Esophagus muscularis mucosa (tissue), 2 donors: Measurements from ENCODE around the gene ANKS3.

Experiments used
- EP300 ChIP-seq: sonication (generic); formaldehyde crosslinking; IDR thresholded peaks from one replicate; pipeline ENCODE4 v1.6.1; 2017; ENCODE audit warnings: antibody characterized with exemption
- POLR2A ChIP-seq: fragments of 450-650 bp; IDR thresholded peaks from one replicate; pipeline ENCODE4 v1.6.1; 2017; ENCODE audit warnings: antibody characterized with exemption, moderate library complexity, mild to moderate bottlenecking, low read depth

GRCh38 chr16:4769306-4769638, 35.2 kb upstream of the ANKS3 start:
- TF ChIP-seq EP300 = no peak
- no peak for TF ChIP-seq POLR2A
